ENCODE measurements around the gene BCO2.
"Not testable (repeated sequence)": the region's sequence is repeated elsewhere in the genome, so short reads cannot be mapped to it uniquely, and the experiment has no call there.

Gene BCO2

GRCh38 chr11:112167145-112167544, 8.2 kb upstream of the BCO2 start, which contains the start of gene TEX12:
Gene TEX12, plus strand, starts transcription at chr11:112167372. Its CDS starts 1,897 bp downstream, at chr11:112169269.
- DNase-seq (ENCODE audit: low read depth, low spot score): no peak

- no peak for DNase-seq (ENCODE audit: low read depth, low spot score)
Measured at GRCh38 chr11:112172362-112172994, 2.8 kb upstream of the BCO2 start.

- no peak for DNase-seq (ENCODE audit: low read depth, low spot score)
Measured at GRCh38 chr11:112173152-112173551, 2.2 kb upstream of the BCO2 start.

DNA sequence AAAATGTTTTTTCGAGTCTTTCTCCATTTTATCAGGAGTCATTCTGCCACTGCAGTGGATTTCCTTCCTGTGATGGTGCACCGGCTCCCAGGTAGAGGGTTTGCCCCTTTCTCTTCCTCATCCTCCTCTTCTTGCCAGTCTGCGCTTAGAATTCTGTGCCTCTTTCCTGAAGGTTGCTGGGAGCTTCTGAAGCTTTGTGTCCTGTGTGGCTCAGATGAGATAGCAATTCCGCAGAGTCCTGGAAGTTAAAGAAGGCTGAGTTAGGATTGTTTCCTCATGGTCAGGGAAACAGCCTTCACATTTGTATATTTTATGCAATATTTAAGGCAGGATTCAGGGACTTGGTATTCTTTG, 264 bp downstream of the BCO2 start:
- DNase-seq (ENCODE audit: low read depth, low spot score): no peak

GRCh38 chr11:112176077-112176476, 765 bp downstream of the BCO2 start:
- no peak for DNase-seq (ENCODE audit: low read depth, low spot score)

DNA sequence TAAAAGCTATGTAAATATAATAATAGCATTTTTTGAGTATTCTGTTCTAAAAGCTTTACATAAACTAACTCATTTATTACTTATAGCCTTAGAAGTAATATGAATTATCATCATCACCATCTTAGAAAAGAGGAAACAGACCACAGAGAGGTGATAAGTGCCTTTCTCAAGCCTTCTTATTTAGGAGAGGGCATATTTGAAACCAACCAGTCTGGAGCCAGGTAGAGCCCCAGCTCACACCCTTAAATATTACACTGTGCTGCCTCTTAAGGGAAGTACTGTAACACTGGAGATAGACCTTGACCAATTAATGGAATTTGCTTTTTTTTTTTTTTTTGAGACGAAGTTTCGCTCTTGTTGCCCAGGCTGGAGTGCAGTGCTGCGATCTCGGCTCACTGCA, 2.3 kb downstream of the BCO2 start:
- DNase-seq (ENCODE audit: low read depth, low spot score): no peak

DNA sequence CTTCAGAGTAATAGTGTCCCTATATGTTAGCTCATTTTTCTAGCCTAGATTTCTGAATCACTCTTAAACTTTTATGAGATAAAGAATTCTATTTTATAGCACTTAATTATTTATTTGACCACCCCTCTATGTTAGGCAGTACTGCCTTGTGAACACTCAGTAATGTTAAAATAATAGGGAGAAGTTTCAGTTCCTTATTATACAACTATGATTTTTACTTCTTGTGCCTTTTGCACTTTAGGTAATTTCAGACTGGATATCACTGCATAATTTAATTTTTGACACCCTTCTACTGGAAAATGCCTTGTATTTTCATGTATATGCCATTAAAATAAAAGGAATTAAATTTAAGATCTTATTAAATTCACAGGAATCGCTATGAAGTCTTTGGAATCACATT, 3.1 kb downstream of the BCO2 start:
- no peak for DNase-seq (ENCODE audit: low read depth, low spot score)

GRCh38 chr11:112178936-112179335, 3.6 kb downstream of the BCO2 start:
- no peak for DNase-seq (ENCODE audit: low read depth, low spot score)

DNA sequence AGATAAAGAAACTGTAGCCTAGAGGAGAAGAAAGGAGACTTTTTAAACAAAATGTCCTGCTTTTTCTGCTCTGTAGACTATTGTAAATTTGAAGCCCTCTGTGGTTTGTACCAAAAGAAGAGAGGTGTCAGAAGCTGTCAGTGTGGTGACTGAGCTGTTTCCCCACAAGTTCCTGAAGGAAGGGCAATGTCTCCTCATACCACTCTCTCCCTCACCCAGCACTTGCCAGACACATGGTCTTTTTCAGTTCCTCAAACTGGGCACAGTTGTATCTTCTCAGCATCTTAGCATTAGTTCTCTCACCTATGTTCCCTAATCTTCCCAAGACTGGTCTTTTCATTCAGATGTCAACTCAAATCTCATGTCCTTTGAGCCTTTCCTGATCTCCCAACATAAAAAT, 4.3 kb downstream of the BCO2 start:
- no peak for DNase-seq (ENCODE audit: low read depth, low spot score)

DNA sequence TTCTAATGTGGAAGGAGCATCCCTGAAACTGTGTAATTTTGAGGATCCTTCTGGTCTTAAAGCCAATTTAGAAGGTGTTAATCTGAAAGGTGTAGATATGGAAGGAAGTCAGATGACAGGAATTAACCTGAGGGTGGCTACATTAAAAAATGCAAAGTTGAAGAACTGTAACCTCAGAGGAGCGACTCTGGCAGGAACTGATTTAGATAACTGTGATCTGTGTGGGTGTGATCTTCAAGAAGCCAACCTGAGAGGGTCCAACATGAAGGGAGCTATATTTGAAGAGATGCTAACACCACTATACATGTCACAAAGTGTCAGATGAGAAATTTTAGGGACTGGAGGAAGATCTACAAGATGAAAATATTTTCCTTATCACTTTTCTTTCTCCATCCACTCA, 7.6 kb downstream of the BCO2 start:
- no peak for DNase-seq (ENCODE audit: low read depth, low spot score)

DNA sequence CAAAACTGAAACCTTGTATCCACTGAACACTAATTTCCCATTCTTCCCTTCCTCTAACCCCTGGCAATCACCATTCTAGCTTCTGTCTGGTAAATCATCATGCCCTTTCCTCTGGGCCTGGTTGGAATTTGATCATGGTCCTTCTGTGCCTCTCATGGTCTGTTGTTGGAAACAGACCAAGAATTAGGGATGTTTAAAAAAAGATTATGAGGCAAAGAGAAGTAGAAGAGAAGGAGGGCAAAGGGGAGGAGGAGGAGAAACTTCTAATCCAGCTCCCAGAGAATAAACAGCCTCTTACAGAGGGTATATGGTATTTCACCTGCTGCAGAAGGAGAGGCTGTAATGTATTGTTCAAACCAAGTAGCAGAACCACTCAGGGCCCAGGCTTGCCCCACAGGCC, 10.6 kb downstream of the BCO2 start:
- no peak for DNase-seq (ENCODE audit: low read depth, low spot score)

DNA sequence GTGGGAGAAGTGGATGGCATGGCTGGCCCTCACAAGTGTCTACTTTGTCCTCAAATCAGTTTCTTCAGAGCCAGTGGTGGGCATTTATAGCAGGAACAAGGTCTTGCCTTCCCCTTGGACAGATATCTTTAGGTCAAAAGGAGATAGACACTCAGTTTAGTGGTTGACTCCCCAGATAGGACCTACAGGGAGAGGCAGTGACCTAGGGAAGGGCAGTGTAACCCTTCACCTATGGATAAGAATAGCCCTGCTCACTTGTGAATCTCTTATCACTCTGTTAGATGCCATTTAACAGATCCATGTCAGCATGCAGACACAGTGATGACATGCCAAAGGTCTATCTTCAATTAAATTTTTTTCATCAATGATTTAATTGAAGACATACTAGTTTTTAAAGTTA, 11.0 kb downstream of the BCO2 start:
- no peak for DNase-seq (ENCODE audit: low read depth, low spot score)

DNA sequence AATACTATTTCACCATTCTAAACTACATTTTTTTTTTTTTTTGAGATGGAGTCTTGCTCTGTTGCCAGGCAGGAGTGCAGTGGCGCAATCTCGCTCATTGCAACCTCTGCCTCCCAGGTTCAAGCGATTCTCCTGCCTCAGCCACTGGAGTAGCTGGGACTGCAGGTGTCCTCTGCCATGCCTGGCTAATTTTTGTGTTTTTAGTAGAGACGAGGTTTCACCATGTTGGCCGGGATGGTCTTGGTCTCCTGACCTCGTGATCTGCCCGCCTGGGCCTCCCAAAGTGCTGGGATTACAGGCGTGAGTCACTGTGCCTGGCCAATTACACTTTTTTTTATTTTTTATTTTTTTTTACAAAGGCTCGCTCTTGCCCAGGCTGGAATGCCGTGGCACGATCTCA, 19.8 kb downstream of the BCO2 start:
- DNase-seq (ENCODE audit: low read depth, low spot score): not testable (repeated sequence)

DNA sequence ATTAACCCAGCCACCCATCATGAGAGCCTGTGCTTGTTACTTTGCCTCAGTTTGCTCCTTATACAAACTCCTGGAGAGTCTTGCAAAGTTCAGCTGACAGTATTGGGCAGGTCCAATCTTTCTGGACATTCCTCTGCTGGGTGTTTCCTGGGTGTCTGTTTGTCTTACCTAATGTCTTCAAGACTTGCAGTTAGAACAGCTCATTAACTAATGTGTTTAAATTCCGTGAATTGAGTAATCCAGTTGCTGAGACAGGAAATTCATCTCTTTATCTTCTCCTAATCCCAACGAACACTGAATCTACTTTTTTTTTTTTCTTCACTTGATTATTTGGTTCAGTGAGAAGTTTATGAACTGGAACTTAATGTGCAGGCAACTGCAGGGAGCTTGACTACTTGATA, 20.6 kb downstream of the BCO2 start:
- no peak for DNase-seq (ENCODE audit: low read depth, low spot score)

- no peak for DNase-seq (ENCODE audit: low read depth, low spot score)
Measured at GRCh38 chr11:112196519-112197087, 21.3 kb downstream of the BCO2 start.

DNA sequence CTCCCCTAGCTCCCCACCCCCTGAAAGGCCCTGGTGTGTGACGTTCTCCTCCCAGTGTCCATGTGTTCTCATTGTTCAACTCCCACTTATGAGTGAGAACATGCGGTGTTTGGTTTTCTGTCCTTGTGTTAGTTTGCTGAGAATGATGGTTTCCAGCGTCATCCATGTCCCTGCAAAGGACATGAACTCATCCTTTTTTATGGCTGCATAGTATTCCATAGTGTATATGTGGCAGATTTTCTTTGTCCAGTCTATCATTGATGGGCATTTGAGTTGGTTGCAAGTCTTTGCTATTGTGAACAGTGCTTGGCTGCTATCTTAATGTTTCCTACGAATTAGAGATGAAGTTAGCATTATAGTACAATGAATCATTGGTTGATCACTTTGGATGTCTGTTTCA, 23.8 kb downstream of the BCO2 start:
- not testable (repeated sequence) for DNase-seq (ENCODE audit: low read depth, low spot score)

GRCh38 chr11:112200252-112200651, 24.9 kb downstream of the BCO2 start:
- no peak for DNase-seq (ENCODE audit: low read depth, low spot score)

DNA sequence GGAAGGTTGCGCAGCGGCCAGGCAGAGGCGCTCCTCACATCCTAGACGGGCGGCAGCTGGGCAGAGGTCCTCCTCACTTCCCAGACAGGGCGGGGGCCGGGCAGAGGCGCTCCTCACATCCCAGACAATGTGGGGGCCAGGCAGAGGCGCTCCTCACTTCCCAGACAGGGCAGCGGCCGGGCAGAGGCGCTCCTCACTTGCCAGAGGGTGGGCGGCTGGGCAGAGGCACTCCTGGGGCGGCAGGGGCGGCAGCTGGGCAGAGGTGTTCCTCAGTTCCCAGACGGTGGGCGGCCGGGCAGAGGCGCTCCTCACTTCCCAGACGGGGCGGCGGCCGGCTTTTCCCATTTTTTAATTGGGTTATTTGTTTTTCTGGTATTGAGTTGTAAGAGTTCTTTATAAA, 30.8 kb downstream of the BCO2 start:
- DNase-seq (ENCODE audit: low read depth, low spot score): no peak

DNA sequence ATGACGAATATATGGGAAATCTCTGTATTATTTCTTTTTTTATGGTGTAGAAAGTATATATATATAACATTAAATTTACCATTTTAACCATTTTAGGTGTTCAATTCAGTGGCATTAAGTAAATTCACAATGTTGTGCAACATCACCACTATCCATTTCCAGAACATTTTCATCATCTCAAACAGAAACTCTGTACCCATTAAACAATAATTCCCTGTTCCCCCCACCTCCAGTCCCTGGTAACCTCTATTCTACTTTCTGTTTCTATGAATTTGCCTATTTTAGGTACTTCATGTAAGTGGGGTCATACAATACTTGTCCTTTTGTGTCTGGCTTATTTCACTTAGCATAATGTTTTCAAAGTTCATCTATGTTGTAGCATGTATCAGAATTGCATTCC, 35.6 kb downstream of the BCO2 start:
- no peak for DNase-seq (ENCODE audit: low read depth, low spot score)

DNA sequence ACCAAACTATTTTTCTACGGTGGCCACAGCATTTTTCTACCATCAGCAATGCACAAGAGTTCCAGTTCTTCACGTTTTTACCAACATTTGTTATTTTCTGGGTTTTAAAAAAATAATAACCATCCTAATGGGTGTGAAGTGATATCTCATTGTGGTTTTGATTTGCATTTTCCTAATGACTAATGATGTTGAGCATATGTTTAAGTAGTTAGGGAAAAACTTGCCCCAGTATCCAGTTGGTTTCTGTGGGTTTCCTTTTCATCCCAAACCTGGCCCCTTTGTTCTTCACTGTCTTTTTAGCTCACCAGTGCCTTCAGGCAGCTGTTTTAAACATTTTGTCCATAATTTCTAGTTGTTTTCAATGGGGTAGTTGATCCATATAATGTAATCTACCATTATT, 36.2 kb downstream of the BCO2 start:
- DNase-seq (ENCODE audit: low read depth, low spot score): no peak

GRCh38 chr11:112212290-112212689, 37.0 kb downstream of the BCO2 start:
- no peak for DNase-seq (ENCODE audit: low read depth, low spot score)

GRCh38 chr11:112212710-112213109, 37.4 kb downstream of the BCO2 start:
- no peak for DNase-seq (ENCODE audit: low read depth, low spot score)

DNA sequence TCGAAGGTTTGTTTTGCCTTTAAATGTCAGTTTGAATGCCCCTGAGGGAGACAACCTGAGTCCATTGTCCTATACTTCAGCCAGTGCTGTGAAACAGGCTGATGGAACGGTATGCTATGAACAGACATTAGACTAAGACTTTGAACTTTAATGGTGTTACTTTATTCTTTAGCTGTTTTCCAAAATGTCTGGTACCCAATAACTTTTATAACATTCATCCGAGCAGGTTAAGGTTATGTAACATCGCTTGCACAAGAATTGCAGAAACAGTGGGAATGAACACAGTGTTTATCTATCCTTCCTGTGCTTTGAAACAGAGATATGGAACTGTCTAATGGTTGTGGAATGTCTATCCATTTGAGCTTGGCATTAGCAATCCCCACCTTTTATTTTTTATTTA, 38.4 kb downstream of the BCO2 start:
- DNase-seq (ENCODE audit: low read depth, low spot score): no peak

GRCh38 chr11:112215621-112216020, 40.3 kb downstream of the BCO2 start:
- DNase-seq (ENCODE audit: low read depth, low spot score): no peak
